NCI-H446 (cell line): Measurements from ENCODE around the gene HOXA5.

Experiments used
- DNase-seq, 2 experiments: peaks; one replicate each; lab custom pipeline; 2025; lab: John Stamatoyannopoulos, UW

Gene HOXA5

DNA sequence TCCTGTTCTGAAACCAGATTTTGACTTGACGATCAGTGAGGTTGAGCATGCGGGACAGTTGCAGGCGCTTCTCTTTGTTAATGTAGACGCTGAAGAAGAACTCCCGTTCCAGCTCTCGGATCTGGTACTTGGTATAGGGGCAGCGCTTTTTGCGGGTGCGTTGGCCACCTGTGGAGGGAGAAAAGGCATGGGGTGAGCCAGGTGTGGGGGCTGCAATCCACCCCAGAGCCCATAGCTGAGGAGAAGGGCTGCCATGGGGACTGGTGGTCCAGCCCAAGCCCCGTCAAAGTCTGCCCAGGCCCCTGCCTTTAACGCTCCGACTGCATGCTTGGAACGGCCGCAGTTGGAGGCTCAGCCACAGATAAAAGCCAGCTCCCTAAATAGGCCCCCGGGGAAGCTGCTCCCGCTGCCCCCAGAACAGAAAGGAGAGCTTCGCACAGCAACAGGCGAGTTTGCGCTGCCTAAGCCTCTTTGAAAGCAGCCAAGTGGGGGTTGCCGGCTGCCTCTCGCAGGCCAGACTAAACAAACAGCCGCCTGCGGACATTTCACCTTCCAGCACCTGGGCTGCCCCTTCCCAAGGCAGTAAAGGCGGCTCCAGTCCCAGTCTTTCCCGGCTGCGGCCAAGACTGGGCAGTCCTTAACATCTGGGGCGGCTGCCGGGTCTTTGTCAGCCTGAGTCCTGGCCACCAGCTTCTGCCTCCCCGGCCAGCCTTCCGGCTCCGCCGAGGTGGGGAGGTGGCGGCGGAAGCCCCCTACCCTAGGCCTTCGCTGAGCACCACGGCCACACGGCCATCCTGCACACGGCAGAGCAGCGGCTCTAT, 39.6 kb upstream of the HOXA5 start:
- DNase-seq = peak in 1 of 2 experiments; percentile 22

DNA sequence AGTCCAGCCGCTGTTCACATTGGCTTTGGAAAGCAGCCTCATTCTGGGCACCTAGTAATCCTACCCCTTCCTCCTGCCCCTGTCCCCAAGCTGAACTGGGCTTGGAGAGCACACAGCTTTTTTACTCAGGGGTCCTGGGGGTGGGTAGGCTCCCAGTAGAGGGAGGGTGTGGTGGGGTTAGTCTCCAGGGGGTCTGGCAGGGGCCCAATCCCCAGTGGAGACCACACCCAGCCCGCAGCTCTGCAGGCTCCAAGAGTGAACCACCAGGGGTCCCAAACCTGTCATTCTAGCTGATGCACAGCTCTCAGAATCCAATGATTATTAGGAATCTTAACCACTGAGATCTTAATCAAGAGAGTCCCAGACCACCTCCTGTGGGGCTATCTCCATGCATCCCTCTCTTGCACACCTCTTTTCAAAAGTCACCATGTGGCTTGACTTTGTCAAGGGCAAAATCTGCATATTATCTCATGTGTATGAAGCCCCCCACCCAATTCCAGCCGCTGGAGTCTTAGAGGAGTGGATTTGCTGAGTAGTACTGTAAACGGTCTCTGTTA, 38.9 kb upstream of the HOXA5 start:
- DNase-seq = peak in 1 of 2 experiments; percentile 15

DNA sequence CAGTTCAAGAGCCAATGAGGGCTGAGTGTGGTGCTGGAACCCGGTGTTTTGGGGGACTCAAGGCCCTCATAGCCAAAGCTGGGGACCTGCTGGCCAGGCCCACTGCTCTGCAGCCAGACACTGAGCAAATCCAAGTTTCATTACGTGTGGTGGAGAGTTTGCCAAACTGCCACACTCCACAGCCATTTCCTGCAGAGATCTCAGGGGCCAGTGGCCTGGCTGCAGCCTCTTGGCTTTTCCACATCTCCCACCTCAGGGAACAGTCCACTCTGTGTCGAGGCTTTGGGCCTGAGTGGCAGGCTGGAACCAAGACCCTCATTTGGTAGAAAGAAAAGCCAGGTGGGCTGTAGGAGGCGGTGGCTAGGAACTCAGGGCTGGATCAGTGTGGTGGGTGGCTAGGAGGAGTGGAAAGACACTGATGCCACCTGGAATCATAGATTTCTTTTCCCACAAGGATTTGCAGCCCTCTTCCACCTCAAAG, 38.4 kb upstream of the HOXA5 start:
- DNase-seq = no peak

DNA sequence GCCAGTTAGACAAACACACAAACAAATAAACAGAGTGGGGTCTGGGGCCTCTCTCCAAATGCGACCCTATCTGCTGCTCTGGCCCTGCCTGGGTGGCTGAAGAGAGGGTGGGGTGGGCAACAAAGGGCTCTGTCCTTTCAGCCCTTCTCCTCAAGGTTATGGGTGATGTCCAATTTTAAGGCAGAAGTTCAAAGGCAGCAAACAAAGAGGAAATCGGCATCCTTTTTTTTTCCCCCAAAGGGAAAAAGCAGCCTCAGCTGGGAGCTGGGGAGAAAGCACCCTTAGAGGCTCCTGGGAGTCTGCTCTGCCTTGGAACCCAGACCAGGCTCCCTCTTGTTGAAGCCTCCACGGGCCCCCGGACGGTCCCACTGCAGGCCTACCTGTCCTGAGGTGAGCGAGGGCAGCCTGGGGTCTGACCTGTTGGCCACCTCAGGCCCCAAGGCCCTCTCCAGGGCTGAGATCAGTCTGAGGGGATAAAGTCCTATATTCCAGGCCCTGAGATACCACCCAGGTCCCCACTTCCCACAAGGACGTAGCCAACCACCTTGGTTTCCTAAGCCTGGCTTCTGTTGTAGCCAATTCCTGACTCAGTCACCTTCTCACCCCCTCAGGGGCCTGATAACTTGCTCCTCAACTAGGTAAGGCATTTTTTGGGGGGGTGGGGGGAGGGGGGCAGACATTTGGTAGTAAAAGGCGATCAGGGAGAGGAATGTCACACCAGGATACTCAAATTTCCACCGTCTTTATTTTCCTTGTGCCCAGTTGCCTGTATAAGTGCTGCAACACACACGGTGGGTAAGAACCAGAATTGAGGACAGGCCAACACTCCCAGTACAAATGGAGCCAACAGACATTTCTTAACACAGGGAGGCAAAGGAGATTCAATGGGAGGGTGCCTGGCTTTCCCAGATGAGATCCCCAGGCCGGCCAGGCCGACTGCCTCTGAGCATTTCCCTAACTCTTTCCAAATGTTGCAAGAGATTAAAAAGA, 37.2 kb upstream of the HOXA5 start:
- no peak for DNase-seq

DNA sequence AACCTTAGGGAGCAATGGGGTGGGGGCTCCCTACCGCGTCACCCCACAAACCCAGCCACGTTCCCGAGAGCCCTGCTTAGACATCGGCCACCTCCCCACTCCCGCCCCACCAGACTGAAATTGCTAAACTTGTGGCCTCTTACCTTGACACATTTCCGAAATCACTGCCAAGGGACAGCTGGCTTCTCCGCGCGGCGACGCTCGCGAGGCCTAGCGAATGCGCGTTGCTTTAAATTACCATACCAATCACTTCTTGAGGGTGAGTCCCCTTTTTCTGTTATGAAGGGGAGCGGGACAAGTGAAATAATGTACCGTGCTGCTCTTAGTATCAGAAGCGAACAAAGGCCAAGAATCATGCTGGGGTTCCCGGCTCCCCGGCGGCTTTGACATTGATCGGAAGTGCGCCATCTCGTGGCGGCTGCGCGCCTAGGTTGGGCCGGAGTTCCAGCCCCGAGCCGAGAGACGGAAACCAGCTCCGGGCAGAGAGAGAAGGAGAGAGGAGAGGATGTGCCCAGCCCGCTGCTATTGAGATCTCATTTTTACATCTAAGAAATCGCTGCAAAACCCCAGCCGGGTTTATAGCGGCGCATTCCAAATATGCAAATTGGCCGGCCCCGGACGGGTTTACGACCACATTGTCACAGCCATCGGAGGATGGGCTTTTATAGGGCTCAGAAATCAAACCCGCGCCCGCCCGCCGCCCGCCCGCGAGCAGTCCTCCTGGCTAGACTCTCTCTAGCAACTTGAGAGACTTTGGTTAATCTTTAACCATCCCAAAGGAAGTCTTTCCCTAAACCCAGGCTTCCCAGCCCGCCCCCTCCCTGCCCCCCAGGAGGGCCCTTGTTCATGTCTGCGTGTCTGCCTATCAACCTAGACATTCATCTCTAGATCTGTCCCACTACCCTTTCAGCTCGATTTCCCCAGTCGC, 36.3 kb upstream of the HOXA5 start:
- peak; percentile 75 to 87 for DNase-seq

DNA sequence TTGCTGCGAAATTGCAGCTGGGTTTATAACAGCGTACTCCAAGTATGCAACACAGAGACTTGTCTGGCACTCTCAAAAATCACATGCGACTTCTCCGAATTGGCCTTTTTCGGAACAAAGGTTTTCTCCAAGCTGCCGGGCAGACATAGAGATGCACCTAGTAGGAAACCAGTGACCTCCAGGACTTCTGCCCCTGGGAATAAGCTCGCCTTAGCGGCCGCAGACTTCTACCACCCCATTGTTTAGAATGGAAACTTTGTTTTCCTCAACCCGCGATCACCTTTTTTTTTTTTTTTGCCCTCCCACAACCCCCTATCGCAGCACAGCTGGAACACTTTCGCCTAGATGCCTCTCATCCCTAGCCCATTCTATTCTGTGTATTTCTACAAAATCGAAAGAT, 35.5 kb upstream of the HOXA5 start:
- peak in 1 of 2 experiments; percentile 42 for DNase-seq

DNA sequence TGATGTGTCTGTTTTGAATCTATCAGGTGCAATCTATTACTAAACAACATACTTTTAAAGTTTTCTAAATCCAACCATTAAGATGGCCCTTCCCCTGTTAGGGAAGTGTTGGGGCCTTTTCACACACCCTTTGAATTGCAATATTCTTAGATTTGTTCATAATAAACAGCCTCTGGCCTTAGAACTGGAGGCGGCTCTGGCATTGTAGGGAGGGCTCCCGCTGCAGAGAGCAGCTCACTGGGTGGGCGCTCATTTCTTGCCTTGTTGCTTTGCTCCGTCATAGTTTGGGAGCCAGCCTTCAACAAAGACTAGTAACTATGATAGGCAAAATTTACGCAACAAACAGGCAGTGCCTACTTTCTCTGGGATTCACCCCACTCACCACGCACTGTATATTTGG, 34.9 kb upstream of the HOXA5 start:
- DNase-seq = peak in 1 of 2 experiments; percentile 51

DNA sequence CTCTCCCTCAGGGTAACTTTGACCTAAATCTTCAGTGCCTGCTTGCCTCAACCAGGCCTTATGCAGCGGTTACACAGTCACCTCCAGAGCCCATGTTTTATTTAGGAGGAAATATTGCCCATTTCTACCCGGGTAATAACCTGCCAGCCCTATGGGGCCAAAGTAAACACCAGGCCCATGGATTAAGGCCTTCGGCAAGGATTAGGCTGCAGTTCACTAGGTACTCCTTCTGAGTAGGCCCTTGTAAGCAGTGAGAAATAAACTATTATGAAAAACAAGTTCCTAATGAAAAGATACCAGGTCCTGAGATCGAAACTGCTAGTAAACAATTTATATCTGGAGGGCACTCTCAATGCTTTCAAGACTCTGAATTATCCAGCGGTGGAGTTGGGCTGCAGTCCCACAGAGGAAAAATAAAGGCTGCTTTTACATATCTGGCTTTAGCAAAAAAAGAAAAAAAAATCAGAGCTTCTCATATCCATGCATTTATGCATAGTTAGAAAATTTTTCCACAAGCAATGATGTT, 34.4 kb upstream of the HOXA5 start:
- no peak for DNase-seq

DNA sequence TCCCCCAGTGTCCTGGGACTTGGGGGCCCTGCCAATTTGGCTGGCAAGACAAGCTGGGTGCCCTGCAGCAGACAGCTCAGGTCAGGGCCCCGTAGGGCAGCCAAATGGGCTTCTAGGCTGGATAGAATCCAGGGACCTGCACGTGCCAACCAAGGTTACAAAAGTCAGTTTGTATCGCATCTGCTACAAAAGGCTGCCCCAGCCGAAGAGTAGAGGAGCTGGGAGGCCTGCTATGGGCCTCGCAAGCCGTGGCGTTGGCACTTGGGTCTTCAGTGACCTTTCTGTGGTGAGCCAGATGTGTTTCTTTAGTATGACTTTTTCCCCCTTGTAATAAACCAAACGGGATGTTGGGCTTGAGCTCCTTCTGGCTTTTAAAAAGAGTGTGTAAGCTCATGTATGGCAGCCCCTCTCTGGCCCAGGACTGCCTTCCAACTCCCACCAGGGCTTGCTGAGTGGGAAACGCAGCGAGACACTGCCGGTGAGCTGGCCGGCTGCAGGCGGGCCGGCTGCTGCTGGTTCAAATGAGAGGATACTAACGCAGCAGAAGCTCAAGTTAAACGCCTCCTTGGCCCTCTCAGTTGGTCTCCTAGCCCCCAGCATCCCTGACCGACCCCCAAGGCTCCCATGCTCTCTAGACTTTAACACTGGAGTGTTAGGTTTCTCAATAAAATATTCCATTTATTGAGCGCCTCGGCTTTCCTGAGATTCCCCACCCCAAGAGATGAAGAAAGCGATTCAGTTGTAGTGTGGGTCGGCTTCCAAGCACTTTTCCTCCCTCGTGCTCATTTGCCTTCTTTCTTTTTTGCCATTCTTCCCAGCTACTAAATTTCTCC, 33.7 kb upstream of the HOXA5 start:
- DNase-seq = peak in 1 of 2 experiments; percentile 30

DNA sequence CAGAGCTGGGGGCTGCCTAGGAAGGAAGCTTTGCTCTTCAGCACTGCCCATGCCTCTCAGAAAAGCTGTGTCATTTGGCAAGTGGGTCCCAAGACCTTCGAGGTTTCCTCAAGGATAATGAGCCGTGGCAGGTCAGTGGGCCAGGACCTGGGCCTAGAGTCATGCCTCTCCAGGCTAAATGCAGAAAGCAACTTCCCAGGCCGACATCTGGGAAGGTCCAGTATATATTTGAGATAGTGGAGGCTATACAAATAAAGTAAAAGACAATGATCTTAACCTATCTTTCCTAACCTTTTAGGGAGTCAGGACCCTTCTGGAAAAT, 33.0 kb upstream of the HOXA5 start:
- no peak for DNase-seq

DNA sequence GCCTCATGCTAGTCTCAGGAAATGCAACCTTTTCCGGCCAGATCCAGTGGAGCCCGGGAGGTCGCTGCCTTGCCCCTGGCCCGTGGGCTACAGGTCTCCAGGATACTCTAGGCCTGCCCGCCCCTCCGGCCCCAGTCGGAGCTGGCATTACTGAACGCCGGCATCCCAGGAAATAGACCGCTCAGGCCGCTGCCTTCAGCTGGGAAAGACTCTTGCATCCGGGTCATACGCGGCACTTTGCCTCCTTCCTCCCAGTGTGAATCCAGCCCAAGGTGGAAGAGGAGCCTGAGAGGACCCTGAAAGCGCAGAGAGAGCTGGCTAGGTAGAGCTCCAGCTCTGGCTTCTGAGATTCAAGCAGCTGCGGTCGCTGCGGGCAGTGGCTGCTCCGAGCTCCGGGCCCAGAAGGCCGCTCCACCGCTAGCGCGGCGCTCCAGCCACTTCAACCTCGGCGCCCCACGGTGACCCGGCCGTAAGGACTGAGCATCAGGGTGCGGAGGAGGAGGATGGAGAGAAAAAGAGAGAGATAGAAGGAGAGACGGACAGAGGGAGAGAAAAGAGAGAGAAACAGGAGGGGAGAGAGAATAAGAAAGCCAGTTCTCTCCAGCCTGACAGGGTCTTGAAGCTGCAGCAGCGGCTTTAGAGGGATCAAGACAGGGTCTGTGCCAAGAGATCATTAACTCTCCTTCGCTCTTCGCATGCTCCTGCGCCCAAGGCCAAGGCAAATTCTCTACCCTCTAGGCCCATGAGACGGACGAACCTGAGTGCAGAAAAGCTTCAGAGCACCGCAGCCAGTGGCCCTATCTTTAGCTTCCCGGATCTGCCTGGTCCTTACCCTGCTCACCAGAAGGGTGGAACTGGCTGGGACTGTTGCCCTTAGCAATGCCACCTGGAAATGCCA, 32.4 kb upstream of the HOXA5 start:
- DNase-seq = no peak

DNA sequence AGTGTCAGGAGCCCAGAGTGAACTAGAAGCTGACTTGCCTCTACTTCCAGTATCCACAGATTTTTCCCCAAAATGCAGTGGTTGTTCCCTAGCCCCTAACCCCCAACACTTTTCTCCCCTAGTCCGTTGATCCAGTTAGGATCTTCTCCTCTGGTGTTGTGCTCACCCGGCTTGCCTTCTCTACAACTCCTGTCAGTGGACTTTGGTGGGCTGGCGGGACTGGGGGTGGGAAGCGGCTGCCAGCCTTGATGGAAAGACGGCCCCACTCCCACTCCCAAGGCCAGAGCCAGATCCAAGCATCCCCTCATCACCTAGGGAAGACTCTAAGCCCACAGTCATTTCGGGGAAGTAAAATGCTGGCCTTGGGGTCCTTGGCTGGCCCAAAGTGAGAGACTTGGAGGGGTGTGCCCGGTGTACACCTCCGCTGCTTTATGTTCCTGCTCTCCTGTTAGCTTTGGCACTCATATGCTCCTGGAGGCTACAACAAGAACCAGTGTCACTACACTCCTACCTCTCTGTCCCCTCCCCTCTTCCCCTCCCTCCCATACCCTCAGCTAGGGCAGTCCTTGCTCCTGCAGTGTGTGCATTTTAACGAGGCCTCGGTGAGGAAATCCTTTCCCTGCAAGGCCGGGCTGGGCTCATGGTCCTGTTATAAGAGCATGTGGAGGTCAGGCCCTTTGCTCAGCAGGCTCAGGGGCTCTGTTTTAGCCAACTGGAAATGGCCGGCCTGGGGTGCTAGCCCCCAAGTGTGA, 31.6 kb upstream of the HOXA5 start:
- DNase-seq = no peak

DNA sequence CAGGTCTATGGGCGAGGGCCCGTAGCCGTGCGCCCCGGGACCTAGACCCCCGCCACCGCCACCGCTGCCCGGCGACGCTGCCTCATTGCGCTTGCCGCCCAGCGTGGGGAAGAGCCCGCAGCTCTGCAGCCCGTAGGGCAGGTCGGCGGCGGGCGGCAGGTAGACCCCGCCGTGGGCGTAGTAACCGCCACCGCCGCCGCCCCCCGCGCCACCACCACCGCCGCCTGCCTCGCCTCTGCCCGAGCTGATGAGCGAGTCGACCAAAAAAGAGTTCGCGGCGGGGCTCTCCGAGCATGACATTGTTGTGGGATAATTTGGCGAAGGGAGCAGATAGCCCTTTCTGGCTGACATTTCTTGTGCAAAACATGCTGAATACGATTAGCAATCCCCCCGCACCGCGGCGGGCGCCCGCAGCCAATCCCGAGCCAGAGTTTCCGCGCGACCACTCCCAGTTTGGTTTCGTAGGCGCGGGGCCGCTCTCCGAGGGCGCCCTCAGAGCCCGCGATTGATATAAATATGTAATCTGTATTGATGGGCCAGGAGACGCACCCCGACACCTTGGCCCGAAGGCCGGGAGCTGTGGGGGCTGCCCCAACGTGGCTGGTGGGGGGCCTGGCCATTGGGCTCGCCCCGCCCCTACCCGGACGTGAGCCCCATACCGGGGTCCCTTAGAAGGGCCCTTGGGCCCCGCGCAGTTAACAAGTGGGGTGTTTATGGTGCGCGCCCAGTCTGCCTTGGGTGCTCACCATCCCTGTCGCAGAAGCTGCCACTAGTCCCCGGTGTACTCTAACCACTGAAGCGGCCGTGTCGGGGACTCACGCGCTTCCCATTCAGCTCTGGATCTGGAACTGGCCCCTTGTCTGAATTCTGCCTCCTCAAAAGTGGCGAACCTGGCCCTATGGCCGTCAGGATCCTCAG, 30.7 kb upstream of the HOXA5 start, which contains the start of gene HOXA10:
TSS of gene HOXA10 (minus strand) at position 365 of the 918 bp plus-strand sequence. CDS start at position 351, 14 bp downstream.
- DNase-seq = peak in 1 of 2 experiments; percentile 71

DNA sequence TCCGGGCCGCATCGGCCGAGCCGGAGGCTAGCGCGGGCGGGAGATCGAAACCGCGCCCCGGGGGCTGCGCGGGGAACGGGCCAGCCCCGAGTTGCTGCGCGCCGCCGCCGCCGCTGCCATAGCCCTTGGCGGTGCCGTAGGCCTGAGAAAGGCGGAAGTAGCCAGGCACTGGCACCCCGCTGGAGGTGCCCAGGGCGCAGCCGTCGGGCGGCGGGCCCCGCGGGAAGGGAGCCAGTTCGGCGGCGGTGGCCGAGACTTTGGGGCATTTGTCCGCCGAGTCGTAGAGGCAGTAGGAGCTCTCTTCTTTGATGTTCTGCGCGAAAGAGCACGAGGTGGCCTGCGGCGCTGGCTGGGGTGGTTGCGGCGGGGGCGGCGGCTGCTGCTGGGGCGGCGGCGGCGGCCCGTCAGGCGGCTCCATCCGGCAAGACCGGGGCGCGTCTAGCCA, 30.1 kb upstream of the HOXA5 start:
- peak in 1 of 2 experiments; percentile 72 for DNase-seq

DNA sequence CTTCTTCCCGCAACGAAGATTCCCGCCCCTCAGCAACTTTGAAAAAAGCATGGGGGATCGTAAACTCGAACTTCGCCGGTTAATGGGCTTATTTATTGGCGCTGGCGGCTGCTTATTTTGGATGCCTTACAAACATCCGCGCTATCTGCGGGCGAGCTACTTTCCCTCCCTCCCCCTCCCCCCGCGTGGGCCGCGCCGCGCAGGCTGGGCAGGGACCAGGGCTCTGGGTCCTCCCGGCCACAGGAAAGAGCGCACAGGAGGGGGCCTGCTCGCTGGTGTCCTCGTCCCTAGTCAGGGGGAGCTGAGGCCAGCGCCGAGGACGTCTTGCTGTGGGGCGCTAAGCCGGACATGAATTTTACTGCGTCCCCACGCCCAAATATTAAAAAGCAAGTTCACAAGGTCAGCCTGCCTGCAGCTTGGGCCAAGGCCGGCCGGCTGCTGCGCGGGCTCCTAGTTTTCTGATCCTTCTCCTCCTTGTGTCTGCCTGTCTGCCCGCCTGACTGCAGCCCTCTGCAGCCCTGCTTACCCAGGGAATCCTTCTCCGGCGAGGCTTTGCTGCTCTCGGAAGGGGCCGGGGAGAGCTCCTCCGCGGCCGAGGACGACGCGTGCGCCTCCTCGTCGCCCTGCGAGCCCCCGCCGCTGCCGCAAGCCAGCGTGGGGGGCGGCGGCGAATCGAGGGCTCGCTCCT, 29.5 kb upstream of the HOXA5 start:
- peak; percentile 45 to 72 for DNase-seq

DNA sequence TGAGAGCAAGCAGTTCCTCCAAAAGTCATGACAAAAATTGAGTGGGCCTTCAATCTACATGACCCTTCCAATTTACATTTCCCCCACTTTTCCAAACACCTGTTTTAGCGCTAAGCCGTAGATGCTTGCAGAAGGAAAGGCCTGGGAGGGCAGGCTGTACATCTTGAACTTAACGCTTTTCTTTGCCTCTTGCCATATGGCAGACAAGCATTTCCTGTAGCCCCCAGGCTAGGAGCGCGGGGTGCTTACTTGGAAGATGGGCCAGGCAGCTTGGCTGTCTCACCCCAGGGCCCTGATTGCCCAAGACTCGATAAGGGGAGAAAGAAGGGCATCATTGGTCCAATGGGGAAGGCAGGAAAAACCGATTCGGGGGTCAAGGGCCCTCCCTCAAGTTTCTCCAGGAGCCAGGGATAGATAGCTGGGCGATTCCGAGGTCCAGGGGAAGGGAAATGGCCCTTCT, 28.9 kb upstream of the HOXA5 start:
- DNase-seq = peak in 1 of 2 experiments; percentile 26
